Liver (tissue), 9 donors: Measurements from ENCODE around the gene OR2AE1. TPM values are rescaled to one million over a fixed set of nuclear protein-coding genes. Genes with fewer than 3 reads are reported as not detected.

Experiments used
- DNase-seq: peaks from one replicate; pipeline ENCODE4 v3.0.0-alpha.2; 2017; ENCODE audit warnings: low spot score
- H3K27ac ChIP-seq, 2 donors: one replicate each; pipeline ENCODE4 v1.7.0; 2013; ENCODE audit warnings: inconsistent platforms in 2 of 2, low read length in 2 of 2, control low read depth in 1 of 2, low read depth in 1 of 2, mild to moderate bottlenecking in 1 of 2
- H3K27me3 ChIP-seq, 4 donors: one replicate each; pipeline versions ENCODE4 v1.6.1 to v1.7.0; 2013; ENCODE audit warnings: low read length in 3 of 4, inconsistent platforms in 1 of 4, mild to moderate bottlenecking in 1 of 4, moderate library complexity in 1 of 4; ENCODE audit not compliant: control insufficient read depth in 4 of 4, insufficient read depth in 4 of 4
- H3K36me3 ChIP-seq, 4 donors: one replicate each; pipeline versions ENCODE4 v1.6.1 to v1.7.0; 2013; ENCODE audit warnings: low read length in 3 of 4, mild to moderate bottlenecking in 3 of 4, low read depth in 1 of 4, moderate library complexity in 1 of 4; ENCODE audit not compliant: control insufficient read depth in 4 of 4, insufficient read depth in 3 of 4
- H3K4me1 ChIP-seq, 4 donors: one replicate each; pipeline versions ENCODE4 v1.6.1 to v1.7.0; 2013; ENCODE audit warnings: low read length in 3 of 4, mild to moderate bottlenecking in 3 of 4, moderate library complexity in 1 of 4; ENCODE audit not compliant: control insufficient read depth in 4 of 4, insufficient read depth in 4 of 4
- H3K4me3 ChIP-seq, 3 donors: one replicate each; pipeline versions ENCODE4 v1.6.1 to v1.7.0; 2013; ENCODE audit warnings: low read length in 3 of 3, control low read depth in 1 of 3, low read depth in 1 of 3, mild to moderate bottlenecking in 1 of 3
- H3K9ac ChIP-seq, 2 donors: one replicate each; pipeline ENCODE4 v1.7.0; 2013; ENCODE audit warnings: low read length in 2 of 2, mild to moderate bottlenecking in 2 of 2, moderate library complexity in 2 of 2, control low read depth in 1 of 2, low read depth in 1 of 2
- H3K9me3 ChIP-seq, 4 donors: one replicate each; pipeline versions ENCODE4 v1.6.1 to v1.7.0; 2013; ENCODE audit warnings: low read length in 3 of 4; ENCODE audit not compliant: control insufficient read depth in 4 of 4
- EGR1 ChIP-seq, 2 donors: IDR thresholded peaks; 2 replicates each; pipeline ENCODE4 v1.6.1; 2016 to 2018; ENCODE audit warnings: antibody characterized with exemption in 2 of 2, low read depth in 2 of 2
- FOXA1 ChIP-seq: IDR thresholded peaks from 2 replicates; pipeline ENCODE4 v1.6.1; 2016; ENCODE audit warnings: antibody characterized with exemption
- FOXA2 ChIP-seq: IDR thresholded peaks from 2 replicates; pipeline ENCODE4 v1.6.1; 2016; ENCODE audit warnings: antibody characterized with exemption
- GABPA ChIP-seq, 2 donors: IDR thresholded peaks in 1 of 2; conservative IDR thresholded peaks in 1 of 2; 2 replicates each; pipeline ENCODE4 v1.6.1; 2016; ENCODE audit warnings: antibody characterized with exemption in 2 of 2, mild to moderate bottlenecking in 1 of 2, moderate library complexity in 1 of 2
- HNF4A ChIP-seq, 2 donors: conservative IDR thresholded peaks; 2 replicates each; pipeline ENCODE4 v1.6.1; 2016; ENCODE audit warnings: antibody characterized with exemption in 2 of 2, mild to moderate bottlenecking in 2 of 2
- HNF4G ChIP-seq: IDR thresholded peaks from 2 replicates; pipeline ENCODE4 v1.6.1; 2016; ENCODE audit warnings: antibody characterized with exemption
- JUND ChIP-seq, 2 donors: IDR thresholded peaks; 2 replicates each; pipeline ENCODE4 v1.6.1; 2016; ENCODE audit warnings: antibody characterized with exemption in 2 of 2
- MAX ChIP-seq: IDR thresholded peaks from 2 replicates; pipeline ENCODE4 v1.6.1; 2016; ENCODE audit warnings: antibody characterized with exemption
- NR2F2 ChIP-seq: IDR thresholded peaks from 2 replicates; pipeline ENCODE4 v1.6.1; 2016; ENCODE audit warnings: antibody characterized with exemption
- RAD21 ChIP-seq, 2 donors: IDR thresholded peaks; 2 replicates each; pipeline ENCODE4 v1.6.1; 2016; ENCODE audit warnings: antibody characterized with exemption in 2 of 2, mild to moderate bottlenecking in 2 of 2
- REST ChIP-seq: IDR thresholded peaks from 2 replicates; pipeline ENCODE4 v1.6.1; 2016; ENCODE audit warnings: antibody characterized with exemption, mild to moderate bottlenecking
- RXRA ChIP-seq, 2 donors: IDR thresholded peaks; 2 replicates each; pipeline ENCODE4 v1.6.1; 2017 to 2018; ENCODE audit warnings: antibody characterized with exemption in 2 of 2, mild to moderate bottlenecking in 1 of 2
- SP1 ChIP-seq: IDR thresholded peaks from 2 replicates; pipeline ENCODE4 v1.6.1; 2018; ENCODE audit warnings: antibody characterized with exemption, mild to moderate bottlenecking
- TAF1 ChIP-seq: conservative IDR thresholded peaks from 2 replicates; pipeline ENCODE4 v1.6.1; 2016; ENCODE audit warnings: antibody characterized with exemption, mild to moderate bottlenecking
- YY1 ChIP-seq: IDR thresholded peaks from 2 replicates; pipeline ENCODE4 v1.6.1; 2016; ENCODE audit warnings: antibody characterized with exemption, mild to moderate bottlenecking
- ZBTB33 ChIP-seq: IDR thresholded peaks from 2 replicates; pipeline ENCODE4 v1.6.1; 2016; ENCODE audit warnings: antibody characterized with exemption
- WGBS: extraction: QIAGEN DNeasy Blood & Tissue Kit; methylation state at CpG from one replicate; pipeline ENCODE4 v1.1.7; 2013; 5-methylcytosine and 5-hydroxymethylcytosine counted together
- polyA plus RNA-seq, 2 donors: library from polyadenylated mRNA; stranded (reverse) in 1 of 2; unstranded in 1 of 2; fragments of 200-250 nt in 1 of 2; fragments of >200 nt in 1 of 2; fragmentation: Nextera tagmentation in 1 of 2; extraction: Ambion mirVana in 1 of 2; gene quantifications; one replicate each; pipeline versions ENCODE4 v1.2.1 to v1.2.3, GENCODE V29; 2013 to 2015
- total RNA-seq, 2 donors: library from RNA; depleted of rRNA; stranded (reverse); fragments of >200 nt; gene quantifications; one replicate each; pipeline ENCODE4 v1.2.3, GENCODE V29; 2014
- TF ChIP-seq, protein P1 (sequence below): fragments of 150-350 bp; IDR thresholded peaks from 2 replicates; pipeline ENCODE4 v1.5.1; 2017; ENCODE audit warnings: improper control_type of control experiment, low read depth, low read length; ENCODE audit not compliant: missing input control
- TF ChIP-seq, protein P2 (sequence below): IDR thresholded peaks from 2 replicates; pipeline ENCODE4 v1.6.1; 2016; ENCODE audit warnings: antibody characterized with exemption
- donor health status: healthy.
- donor health status: healthy.
- donor health status: healthy.
- donor health status: healthy.
- donor health status: healthy.

The OR2AE1 gene
- total and polyA plus RNA-seq, 4 donors = 0.25 TPM; not detected in 3

DNA sequence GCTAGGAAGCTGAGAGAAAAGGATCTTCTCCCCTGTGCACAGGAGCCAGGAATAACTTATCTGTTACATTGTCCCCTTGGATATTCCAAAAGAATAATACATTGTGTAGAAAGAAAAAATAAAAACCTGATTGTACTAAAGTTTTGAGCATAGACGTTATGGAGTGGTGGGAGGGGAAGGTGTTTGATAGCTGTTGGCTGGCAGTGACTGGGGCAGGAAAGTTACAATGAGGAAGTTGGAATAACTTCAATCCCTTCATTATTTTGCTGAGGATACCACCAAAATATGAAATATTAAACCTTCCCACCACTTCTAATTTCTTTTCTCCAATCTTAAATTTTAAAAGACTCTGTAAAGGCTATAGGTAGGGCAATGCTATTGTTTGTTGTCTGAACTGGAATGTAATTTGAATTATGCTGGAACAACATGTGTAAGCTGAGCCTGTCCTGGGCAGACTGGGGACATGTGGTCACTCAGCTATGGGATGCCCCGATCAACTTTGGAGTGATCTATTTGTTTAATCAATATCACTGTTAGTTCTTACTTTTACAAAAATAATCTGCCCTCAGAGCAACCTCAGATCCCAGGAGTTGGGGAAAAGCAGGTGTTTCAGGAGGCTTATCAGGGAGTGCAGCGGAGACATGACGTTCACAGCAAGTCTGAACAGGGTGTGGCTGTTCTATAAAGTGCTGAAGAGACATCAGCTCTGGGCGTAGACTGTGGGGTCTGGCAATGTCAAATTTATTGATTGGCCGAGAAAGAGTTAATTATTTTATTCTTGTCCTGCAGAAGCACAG, 28.2 kb downstream of the OR2AE1 start:
- Histone ChIP-seq H3K36me3 (peaks cover 2 to 53% (median 24%) of the 10 kb centered on the region in 4 donors), H3K27me3 (no peaks in the 10 kb centered on the region), H3K4me1 (no peaks in the 10 kb centered on the region), H3K9ac (no peak overlapping the region), H3K4me3 (no peak overlapping the region), H3K27ac (no peak overlapping the region), H3K9me3 (no peaks in the 10 kb centered on the region)
- no peak for DNase-seq
- TF ChIP-seq RXRA (IDR thresholded peaks at IDR 0.05) (no peak), NR2F2 (no peak), RAD21 (IDR thresholded peaks at IDR 0.05) (no peak), REST (no peak), FOXA2 (no peak), GABPA (IDR thresholded peaks at IDR 0.05 in 1 of 2, conservative IDR thresholded peaks at IDR 0.05 in 1 of 2) (no peak), HNF4A (conservative IDR thresholded peaks at IDR 0.05) (no peak), YY1 (no peak)
- TF ChIP-seq, protein P1, sequence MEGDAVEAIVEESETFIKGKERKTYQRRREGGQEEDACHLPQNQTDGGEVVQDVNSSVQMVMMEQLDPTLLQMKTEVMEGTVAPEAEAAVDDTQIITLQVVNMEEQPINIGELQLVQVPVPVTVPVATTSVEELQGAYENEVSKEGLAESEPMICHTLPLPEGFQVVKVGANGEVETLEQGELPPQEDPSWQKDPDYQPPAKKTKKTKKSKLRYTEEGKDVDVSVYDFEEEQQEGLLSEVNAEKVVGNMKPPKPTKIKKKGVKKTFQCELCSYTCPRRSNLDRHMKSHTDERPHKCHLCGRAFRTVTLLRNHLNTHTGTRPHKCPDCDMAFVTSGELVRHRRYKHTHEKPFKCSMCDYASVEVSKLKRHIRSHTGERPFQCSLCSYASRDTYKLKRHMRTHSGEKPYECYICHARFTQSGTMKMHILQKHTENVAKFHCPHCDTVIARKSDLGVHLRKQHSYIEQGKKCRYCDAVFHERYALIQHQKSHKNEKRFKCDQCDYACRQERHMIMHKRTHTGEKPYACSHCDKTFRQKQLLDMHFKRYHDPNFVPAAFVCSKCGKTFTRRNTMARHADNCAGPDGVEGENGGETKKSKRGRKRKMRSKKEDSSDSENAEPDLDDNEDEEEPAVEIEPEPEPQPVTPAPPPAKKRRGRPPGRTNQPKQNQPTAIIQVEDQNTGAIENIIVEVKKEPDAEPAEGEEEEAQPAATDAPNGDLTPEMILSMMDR = no peak
- 73% methylated on average over 6 of the region's 6 CpGs for WGBS

DNA sequence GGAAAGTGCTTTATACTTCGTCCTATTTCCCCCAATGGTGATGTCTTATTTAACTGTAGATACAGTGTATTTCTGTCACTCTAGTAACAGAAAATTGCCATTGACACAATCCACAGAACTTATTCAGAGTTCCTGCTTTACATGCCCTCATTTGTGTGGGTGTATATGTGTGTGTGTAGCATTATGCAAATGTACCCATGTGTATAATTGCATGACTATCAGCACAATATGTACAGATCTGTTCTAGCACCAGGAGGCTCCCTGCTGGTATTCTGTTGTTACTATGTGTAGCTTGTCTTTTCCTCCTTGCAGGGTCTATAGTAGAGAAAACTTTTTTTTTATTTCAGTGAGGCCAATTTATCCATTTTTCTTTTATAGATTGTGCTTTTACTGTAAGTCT, 32.5 kb downstream of the OR2AE1 start:
- Histone ChIP-seq H3K36me3 (peaks cover 0 to 44% (median 18%) of the 10 kb centered on the region in 4 donors), H3K4me1 (no peaks in the 10 kb centered on the region), H3K4me3 (no peak overlapping the region), H3K9ac (no peak overlapping the region), H3K27me3 (no peaks in the 10 kb centered on the region), H3K9me3 (no peaks in the 10 kb centered on the region), H3K27ac (no peak overlapping the region)
- 92% methylated on average over 1 of the region's 1 CpG for WGBS
- no peak for DNase-seq
- TF ChIP-seq FOXA2 = no peak
- no peak for TF ChIP-seq ZBTB33
- no peak for TF ChIP-seq YY1
- no peak for TF ChIP-seq JUND (IDR thresholded peaks at IDR 0.05)
- TF ChIP-seq GABPA (IDR thresholded peaks at IDR 0.05 in 1 of 2, conservative IDR thresholded peaks at IDR 0.05 in 1 of 2) = no peak
- TF ChIP-seq RXRA (IDR thresholded peaks at IDR 0.05) = no peak
- no peak for TF ChIP-seq SP1
- no peak for TF ChIP-seq EGR1 (IDR thresholded peaks at IDR 0.05; ENCODE audit: low read depth in 2 of 2)
- no peak for TF ChIP-seq TAF1
- no peak for TF ChIP-seq FOXA1
- no peak for TF ChIP-seq HNF4A (conservative IDR thresholded peaks at IDR 0.05)
- TF ChIP-seq NR2F2 = no peak
- no peak for TF ChIP-seq HNF4G
- TF ChIP-seq, protein P2, sequence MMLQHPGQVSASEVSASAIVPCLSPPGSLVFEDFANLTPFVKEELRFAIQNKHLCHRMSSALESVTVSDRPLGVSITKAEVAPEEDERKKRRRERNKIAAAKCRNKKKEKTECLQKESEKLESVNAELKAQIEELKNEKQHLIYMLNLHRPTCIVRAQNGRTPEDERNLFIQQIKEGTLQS = no peak
- no peak for TF ChIP-seq RAD21 (IDR thresholded peaks at IDR 0.05)
- TF ChIP-seq MAX = no peak
- TF ChIP-seq, protein P1 = no peak
